Activated T-cell treated with anti-CD3 and anti-CD28 coated beads for 1 hour (primary cell): ENCODE data around the gene SLC9A9.

Experiments used
- DNase-seq: peaks from one replicate; pipeline ENCODE4 v3.0.0-alpha.2; 2020; ENCODE audit warnings: low read depth

SLC9A9 gene

GRCh38 chr3:143597774-143598652, 250.3 kb downstream of the SLC9A9 start:
- DNase-seq: no peak

GRCh38 chr3:143596957-143597642, 251.2 kb downstream of the SLC9A9 start:
- no peak for DNase-seq

GRCh38 chr3:143595456-143596077, 252.7 kb downstream of the SLC9A9 start:
- DNase-seq: no peak

- DNase-seq: no peak
These were observed 254.1 kb downstream of the SLC9A9 start for GRCh38 chr3:143594206-143594605.

- DNase-seq: no peak
These were observed 257.6 kb downstream of the SLC9A9 start for GRCh38 chr3:143590660-143591059.

- DNase-seq: no peak
These were observed 261.7 kb downstream of the SLC9A9 start for GRCh38 chr3:143586576-143586975.

DNA sequence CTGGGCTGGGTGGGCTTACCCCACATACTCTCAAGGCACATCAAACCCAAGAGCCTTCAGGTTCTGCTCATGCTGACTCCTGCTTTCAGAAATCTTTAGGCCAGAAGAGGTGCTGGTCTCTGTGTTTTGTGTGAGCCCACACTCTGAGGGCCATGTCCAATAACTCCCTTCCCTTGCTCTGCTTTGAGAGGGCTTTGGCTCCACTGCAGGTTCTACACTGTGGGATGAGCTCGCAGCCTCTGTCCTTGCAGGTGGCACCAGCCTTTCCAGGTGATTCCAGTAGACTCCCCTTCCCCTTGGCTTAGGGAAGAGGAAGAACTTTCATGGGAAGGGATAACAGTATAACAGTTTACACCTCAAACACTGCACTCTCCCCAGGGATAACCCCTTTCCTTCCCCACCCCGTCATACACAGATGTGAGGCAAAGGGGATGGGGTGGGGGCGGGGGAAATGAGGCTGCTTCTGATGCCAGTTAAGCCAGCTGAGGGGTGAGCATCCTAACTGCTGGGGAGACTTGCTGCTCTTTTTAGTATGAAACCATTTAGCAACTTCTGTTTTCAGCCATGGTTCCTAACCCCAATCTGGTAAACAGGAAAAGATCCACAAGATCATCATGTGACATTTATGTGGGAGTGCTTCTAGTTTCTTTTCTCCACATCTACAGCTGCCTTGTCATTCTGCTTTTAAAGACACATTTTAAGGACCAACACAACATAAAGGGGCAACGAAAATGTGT, 262.4 kb downstream of the SLC9A9 start:
- DNase-seq: no peak

GRCh38 chr3:143584474-143584873, 263.8 kb downstream of the SLC9A9 start:
- DNase-seq: no peak

GRCh38 chr3:143581972-143582722, 266.1 kb downstream of the SLC9A9 start:
- DNase-seq: no peak

DNA sequence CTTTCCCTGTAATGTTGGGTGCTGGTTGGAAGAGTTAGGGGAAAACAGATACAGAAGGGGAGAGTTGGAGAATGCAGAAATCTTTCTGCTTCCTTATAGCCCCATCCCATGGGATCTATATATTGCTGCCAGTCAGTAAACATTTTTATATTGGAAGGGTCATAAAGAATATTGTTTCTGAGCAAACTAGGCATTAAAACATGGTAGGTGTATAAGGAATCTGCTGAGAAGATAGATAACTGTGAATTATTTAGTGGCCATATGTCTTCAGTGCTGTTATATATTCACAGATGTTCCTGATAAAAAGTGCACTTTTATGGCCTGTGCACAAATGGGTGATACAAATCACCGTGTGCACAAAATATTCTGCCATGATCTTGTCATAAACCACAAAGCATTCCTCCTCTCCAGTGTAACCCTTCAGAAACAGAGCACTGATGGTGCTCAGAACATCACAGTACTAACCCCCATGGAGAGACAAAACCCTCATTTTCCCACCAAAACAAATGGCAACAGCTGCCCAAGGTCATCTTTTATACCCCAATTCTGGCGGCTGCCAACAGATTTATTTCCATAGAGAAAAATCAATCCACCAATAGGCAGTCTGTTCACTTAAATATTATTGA, 269.3 kb downstream of the SLC9A9 start:
- DNase-seq: no peak

DNA sequence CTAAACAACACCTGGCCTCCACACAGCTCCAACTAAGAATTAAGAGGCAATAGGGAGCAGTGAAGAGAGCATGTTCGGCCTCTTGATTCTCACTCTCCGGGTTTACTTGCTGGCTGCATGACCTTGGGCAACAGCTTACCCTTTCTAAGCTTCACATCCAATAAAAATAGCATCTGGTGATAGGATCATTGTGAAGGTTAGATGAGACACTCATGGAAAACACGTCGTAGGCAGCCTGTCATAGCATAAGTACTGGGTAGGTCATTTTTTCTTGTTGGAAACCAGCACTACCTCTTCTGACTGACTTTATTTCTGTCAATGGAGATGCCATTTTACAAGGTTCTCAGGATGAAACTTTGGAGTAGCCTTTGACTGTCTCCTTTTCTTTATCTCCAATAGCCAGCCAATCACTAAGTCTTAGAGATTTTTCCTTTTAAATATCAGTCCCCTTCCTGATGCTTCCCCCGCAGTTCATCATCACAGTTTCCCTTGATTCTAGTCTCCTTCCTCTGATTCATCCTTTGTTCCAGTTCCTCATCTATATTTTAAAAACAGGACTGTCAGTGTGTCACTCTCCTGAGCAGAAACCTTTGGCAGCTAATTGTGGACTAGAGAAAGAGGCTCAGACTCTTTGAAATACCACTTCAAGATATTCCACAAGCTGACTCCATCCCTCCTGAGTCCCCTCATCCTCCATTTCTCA, 271.5 kb downstream of the SLC9A9 start:
- no peak for DNase-seq

GRCh38 chr3:143574933-143575332, 273.3 kb downstream of the SLC9A9 start:
- no peak for DNase-seq

GRCh38 chr3:143573610-143574303, 274.5 kb downstream of the SLC9A9 start:
- no peak for DNase-seq

GRCh38 chr3:143571548-143571947, 276.7 kb downstream of the SLC9A9 start:
- DNase-seq: no peak

DNA sequence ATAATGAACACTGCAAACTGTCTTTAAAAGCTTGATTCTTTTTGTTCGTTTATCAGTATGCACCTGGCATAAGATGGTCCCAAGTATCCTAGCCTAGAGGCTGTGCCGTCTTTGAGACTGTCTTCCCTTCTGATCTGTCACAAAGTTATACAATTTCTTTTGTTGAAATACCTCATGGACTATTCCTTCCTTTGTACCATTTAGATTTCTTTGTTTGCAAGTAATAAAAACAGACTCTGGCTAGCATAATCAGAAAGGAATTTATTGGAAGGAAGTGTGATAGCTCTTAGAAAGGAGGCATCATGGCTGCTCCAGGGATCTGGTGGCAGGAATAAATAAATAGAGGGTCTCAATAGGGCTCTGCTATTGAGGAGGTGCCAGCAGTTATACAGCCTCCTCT, 280.4 kb downstream of the SLC9A9 start:
- no peak for DNase-seq

DNA sequence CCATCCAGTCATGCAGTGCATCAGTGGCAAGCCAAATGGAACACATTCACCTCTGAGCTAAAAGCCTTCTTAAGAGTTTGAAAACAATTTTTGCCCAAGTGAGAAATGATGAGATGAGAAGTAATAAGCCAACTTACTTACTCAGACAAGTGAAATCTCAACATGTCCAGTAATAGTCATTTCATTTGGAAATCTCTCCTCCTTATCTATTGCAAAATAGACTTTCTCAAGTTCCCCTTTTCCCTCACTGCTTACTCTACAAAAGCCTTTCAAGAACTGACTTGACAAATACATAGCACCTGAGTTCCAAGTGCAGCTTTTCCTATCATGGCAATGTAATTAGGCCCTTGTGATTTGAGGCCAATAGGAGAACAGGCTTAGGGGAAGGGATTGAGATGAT, 282.3 kb downstream of the SLC9A9 start:
- no peak for DNase-seq

GRCh38 chr3:143563786-143564185, 284.5 kb downstream of the SLC9A9 start:
- no peak for DNase-seq

DNA sequence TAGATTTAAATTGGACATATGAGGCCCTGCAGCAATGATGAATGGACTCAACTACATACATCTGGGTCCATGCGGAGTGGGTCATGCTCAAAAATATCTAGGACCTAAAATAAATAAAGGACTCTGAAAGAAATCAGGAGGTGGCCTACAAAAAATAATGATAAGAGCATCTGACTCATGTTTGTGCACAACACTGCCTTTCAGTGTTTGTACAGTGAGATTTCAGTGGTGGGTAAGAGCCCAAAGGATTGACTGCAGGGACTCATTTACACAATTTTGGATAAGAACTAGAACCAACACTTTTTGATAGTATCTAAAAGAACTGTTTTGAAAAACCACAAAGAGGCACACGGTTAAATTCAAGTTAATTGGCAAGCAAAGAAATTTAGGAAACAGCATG, 285.5 kb downstream of the SLC9A9 start:
- DNase-seq: no peak

DNA sequence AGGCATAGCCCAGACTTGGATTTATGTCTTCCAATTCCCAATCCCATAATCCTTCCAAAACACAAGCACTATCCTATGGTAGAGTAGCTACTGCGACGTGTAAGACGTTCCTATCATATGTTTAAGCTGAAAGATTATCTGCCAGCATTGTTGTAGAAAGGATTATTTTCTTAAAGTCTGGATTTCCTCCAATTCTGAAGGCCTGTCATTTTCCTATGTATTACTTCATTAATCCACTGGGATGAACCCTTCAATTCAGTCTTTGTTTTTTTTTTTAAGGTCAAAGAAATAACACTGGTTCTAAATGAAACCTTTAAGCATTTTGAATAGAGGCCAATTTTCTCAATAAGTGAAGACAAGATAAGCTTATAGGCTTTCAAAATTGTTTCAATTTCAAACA, 289.0 kb downstream of the SLC9A9 start:
- DNase-seq: no peak

GRCh38 chr3:143552851-143553250, 295.4 kb downstream of the SLC9A9 start:
- no peak for DNase-seq
